ACC112 (cell line): Measurements from ENCODE around the gene GRK5.
"Not testable (repeated sequence)": the region's sequence is repeated elsewhere in the genome, so short reads cannot be mapped to it uniquely, and the experiment has no call there.

Experiments used
- H2AFZ ChIP-seq: fragments of 200-600 bp; sonication (generic); one replicate; pipeline ENCODE4 v1.6.0; 2017; ENCODE audit warnings: antibody characterized with exemption, low read length; ENCODE audit not compliant: unreplicated experiment
- H3K27ac ChIP-seq: fragments of 200-600 bp; sonication (generic); 2 replicates; pipeline ENCODE4 v1.5.1; 2014; ENCODE audit warnings: low read depth, mild to moderate bottlenecking, antibody characterized with exemption, low read length, moderate library complexity
- H3K27me3 ChIP-seq: fragments of 200-600 bp; sonication (generic); 2 replicates; pipeline ENCODE4 v1.6.1; 2014; ENCODE audit warnings: mild to moderate bottlenecking, antibody characterized with exemption, low read length, moderate library complexity, mixed read lengths; ENCODE audit not compliant: insufficient read depth
- H3K36me3 ChIP-seq: fragments of 200-600 bp; sonication (generic); 2 replicates; pipeline ENCODE4 v1.6.1; 2016; ENCODE audit warnings: mild to moderate bottlenecking, antibody characterized with exemption, low read length, moderate library complexity, mixed read lengths; ENCODE audit not compliant: insufficient read depth
- H3K4me1 ChIP-seq: fragments of 200-600 bp; sonication (generic); one replicate; pipeline ENCODE4 v1.6.1; 2016; ENCODE audit warnings: low read length, mixed read lengths; ENCODE audit not compliant: insufficient read depth, unreplicated experiment, control insufficient read depth
- H3K4me3 ChIP-seq: fragments of 200-600 bp; sonication (generic); 2 replicates; pipeline ENCODE4 v1.5.1; 2014; ENCODE audit warnings: mild to moderate bottlenecking, low read depth, low read length
- H3K79me2 ChIP-seq: fragments of 200-600 bp; sonication (generic); one replicate; pipeline ENCODE4 v1.6.0; 2016; ENCODE audit warnings: low read length; ENCODE audit not compliant: control insufficient read depth, unreplicated experiment, insufficient read depth

The GRK5 gene

DNA sequence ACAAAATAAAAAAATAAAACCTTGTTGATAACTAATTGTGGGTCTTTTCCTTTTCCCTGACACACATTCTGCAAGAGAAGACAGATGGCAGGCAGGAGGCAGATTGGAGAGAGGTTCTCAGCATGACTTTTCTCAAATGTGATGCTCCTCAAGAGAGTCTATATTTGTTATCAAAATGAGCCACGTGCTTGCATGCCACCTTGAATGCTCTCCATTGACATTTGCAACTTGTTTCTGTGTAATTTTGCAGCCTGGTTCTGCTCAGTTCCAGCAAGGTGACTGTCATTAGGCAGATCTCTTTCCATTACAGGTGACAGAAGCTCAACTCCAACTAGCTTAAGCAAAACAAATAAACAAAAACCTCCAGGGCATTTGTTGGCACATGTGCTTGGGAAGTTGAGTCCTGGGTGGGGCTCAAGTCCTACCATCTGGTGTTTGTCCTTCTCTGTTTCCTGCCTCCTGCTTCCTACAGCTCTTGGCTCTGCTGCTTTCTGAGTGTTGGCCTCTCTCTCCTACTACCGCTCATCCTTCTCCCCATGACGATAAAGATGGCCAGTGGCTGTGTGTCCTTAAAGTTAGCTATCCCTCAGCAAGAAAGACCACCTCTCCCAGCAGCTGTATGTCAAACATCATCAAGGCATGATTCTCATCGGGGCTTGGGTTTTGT, 56.7 kb downstream of the GRK5 start:
- Histone ChIP-seq H3K36me3 (no peaks in the 10 kb centered on the region), H3K27ac (no peak overlapping the region)

DNA sequence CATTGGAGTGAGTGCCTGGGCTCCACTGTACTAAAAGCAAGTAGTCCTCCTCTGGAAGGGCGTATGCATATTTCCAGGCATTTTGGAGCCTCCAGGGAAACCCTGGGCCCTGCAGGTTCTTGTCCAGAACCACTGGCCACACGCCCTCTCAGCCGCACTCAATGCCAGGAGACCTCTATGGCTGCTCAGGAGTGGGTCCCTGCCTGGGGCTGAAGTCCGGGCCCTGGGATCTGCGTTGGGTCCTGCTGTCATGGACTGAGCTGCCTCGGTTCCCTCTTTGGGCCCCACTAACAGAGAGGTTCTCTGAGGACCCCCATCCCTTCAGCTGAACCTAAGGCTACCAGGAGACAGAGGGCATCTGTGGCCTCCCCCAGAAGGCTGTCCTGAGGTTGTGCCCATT, 58.3 kb downstream of the GRK5 start:
- Histone ChIP-seq H3K27ac (no peak overlapping the region), H3K27me3 (no peaks in the 10 kb centered on the region), H3K4me3 (no peak overlapping the region), H3K79me2 (no peaks in the 10 kb centered on the region), H3K36me3 (no peaks in the 10 kb centered on the region), H2AFZ (no peak overlapping the region), H3K4me1 (peaks cover 13% of the 10 kb centered on the region)

More for the DNA sequence above, 56.7 kb downstream of the GRK5 start:
- Histone ChIP-seq H3K4me3 (no peak overlapping the region), H3K4me1 (peaks cover 4% of the 10 kb centered on the region), H3K79me2 (no peaks in the 10 kb centered on the region), H2AFZ (no peak overlapping the region), H3K27me3 (no peaks in the 10 kb centered on the region)

DNA sequence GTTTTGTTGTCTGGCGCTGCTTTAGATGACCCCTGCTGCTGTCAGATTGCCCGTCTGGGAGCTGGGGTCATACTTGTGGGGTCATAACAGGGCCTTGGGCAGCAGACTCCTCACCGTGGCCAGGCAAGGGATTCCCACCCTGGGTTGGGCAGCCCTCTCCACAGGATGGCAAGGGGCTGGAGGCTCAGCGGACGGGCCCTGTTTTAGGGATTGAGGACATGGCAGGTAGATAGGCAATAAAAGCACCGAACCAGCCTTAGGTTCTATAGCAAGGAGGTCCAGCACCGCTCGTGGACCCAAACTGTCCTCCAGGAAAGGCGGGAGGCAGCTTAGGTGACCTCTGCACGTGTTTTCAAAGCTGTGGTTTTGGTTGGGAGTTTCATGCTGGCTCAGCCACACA, 60.0 kb downstream of the GRK5 start:
- no peaks in the 10 kb centered on the region for H3K79me2 ChIP-seq
- no peak overlapping the region for H2AFZ ChIP-seq
- peaks cover 28% of the 10 kb centered on the region for H3K4me1 ChIP-seq
- H3K27me3 ChIP-seq = no peaks in the 10 kb centered on the region
- no peak overlapping the region for H3K4me3 ChIP-seq
- H3K36me3 ChIP-seq = no peaks in the 10 kb centered on the region
- no peak overlapping the region for H3K27ac ChIP-seq

DNA sequence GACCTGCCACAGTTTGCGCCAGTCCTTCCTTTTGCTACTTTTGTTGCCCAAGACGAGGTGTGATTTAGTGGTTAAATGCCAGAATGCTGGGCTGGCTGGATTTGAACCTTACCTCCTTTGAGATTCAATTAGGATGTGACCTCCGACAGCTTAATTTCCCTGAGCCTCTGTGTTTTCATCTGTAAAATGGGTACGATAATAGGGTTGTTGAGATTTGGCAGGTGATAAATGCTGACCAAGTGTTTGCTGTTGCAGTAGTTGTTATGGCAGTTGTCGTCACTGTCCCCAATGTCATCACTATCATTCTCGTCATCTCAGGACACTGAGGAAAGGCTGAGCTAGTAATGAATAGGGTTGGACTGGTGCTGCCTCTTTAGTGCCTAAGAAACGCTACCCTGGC, 61.1 kb downstream of the GRK5 start:
- H3K79me2 ChIP-seq = no peaks in the 10 kb centered on the region
- H3K27ac ChIP-seq = no peak overlapping the region
- no peak overlapping the region for H3K4me3 ChIP-seq
- no peak overlapping the region for H2AFZ ChIP-seq
- no peaks in the 10 kb centered on the region for H3K27me3 ChIP-seq
- H3K36me3 ChIP-seq = no peaks in the 10 kb centered on the region
- peaks cover 28% of the 10 kb centered on the region for H3K4me1 ChIP-seq

DNA sequence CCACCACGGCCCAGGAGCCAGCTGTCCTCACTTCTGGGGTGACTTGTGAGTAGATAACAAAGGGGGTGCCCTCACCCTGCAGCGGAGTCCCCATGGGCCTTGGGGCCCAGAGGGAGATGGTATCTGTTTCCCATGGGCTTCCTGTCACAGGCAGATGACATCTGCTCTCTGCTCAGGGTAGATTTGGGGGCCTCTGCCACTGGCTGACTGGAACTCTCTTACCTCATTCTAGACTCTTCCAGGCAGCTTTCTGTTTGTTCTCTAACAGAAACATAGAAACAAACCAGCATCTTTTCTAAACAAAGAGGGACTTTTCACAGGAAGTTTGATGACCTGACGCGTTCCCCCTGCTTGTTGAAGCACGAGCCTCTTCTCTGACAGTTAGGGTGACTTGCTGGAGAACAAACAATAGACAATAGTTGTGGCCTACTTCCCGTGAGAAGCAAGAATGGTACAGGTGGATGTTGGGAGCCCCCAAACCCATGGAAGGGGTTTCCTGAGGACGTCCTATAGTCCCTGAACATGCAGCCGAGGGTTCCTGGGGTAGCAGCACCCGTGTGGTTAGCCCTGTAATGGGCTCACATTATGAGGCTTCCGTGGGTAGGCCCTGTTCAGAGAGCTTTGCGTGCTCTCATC, 61.6 kb downstream of the GRK5 start:
- H3K4me1 ChIP-seq = peaks cover 27% of the 10 kb centered on the region
- H3K27ac ChIP-seq = no peak overlapping the region
- no peak overlapping the region for H2AFZ ChIP-seq
- no peak overlapping the region for H3K4me3 ChIP-seq
- H3K27me3 ChIP-seq = no peaks in the 10 kb centered on the region
- H3K79me2 ChIP-seq = no peaks in the 10 kb centered on the region
- no peaks in the 10 kb centered on the region for H3K36me3 ChIP-seq

DNA sequence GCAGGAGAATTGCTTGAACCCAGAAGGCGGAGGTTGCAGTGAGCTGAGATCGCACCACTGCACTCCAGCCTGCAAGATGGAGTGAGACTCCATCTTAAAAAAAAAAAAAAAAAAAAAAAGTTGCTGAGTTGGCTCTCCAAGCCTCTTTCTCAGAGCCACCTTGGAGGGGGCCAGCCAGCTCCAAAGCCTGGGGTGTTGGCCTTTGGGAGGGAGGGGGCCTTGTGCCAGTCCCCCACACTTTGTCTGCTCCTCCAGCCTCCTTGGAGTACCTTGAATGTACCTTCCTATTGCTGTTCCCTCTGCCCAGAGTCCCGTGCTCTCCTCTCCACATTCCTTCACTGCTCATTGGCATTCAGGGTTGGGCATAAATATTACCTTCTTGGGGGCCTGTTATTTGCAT, 62.4 kb downstream of the GRK5 start:
- H3K27ac ChIP-seq = no peak overlapping the region
- H3K27me3 ChIP-seq = no peaks in the 10 kb centered on the region
- no peak overlapping the region for H2AFZ ChIP-seq
- peaks cover 6% of the 10 kb centered on the region for H3K79me2 ChIP-seq
- H3K36me3 ChIP-seq = no peaks in the 10 kb centered on the region
- H3K4me1 ChIP-seq = peaks cover 23% of the 10 kb centered on the region
- H3K4me3 ChIP-seq = no peak overlapping the region

DNA sequence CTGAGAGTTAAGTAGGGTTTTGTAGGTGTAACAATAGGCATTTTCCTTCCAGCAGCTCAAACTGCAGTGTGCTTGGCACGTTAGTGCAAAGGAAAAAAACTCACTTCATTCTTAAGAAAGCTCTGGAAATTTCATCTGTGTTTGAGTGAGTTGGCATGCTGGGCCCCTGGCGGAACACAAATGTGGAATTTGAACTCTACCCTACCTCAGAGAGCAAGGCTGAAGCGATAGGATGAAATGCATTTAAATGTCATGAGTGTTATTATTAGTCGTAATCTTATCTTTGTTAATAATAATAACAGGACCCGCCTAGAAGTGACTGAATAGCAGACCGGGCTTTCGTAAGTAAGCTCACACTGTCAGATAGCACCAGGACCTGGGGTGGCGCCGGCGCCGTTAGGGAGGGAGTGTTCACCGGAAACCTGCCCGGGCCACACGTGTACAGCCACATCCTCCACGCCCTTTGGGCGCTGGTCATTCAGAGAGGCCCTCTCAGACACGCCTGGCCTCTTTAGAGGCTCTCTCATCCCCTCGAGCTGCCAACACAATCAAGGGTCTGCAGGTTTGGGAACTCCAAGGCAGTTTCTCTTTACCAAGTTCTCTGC, 63.5 kb downstream of the GRK5 start:
- Histone ChIP-seq H3K4me1 (peaks cover 34% of the 10 kb centered on the region), H3K27me3 (no peaks in the 10 kb centered on the region), H3K4me3 (peak overlapping the region; percentile 1; the same call in 1 of the 2 replicates), H3K36me3 (no peaks in the 10 kb centered on the region), H3K79me2 (peaks cover 6% of the 10 kb centered on the region), H3K27ac (peak overlapping the region; percentile 42; the same call in 1 of the 2 replicates), H2AFZ (no peak overlapping the region)

DNA sequence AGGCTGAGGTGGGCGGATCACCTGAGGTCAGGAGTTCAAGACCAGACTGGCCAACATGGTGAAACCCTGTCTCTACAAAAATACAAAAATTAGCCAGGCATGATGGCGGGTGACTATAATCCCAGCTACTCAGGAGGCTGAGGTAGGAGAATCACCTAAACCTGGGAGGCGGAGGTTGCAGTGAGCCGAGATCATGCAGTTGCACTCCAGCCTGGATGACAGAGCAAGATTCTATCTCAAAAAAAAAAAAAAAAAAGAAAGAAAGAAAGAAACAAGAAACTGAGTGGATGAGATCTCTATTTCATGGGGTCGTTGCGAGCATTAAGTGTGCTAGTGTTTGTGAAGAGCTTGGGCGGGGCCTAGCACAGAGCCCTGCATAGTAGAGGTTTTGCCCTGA, 65.0 kb downstream of the GRK5 start:
- H2AFZ ChIP-seq, H3K27ac ChIP-seq: not testable (repeated sequence)

DNA sequence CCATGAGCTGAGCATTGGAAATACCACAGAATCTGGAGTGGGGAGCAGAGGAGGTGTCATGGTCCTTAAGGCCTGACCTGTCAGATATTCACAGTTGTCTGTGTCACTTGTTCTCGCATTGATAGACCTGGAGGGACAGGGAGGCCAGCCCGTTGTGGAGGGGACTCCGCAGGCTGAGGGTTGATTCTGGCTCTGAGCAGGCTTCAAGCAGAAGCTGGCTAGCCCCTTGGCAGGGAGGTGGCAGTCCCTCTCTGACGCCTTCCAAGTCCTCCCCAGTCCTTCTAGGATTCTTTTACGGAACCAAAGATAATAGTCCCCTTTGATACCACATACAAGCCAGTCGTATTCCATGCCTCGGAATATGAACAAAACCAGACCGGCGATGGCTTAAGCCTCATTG, 65.4 kb downstream of the GRK5 start:
- Histone ChIP-seq H3K27ac (no peak overlapping the region), H3K4me1 (peaks cover 35% of the 10 kb centered on the region), H3K4me3 (no peak overlapping the region), H3K79me2 (peaks cover 6% of the 10 kb centered on the region), H3K27me3 (no peaks in the 10 kb centered on the region), H2AFZ (no peak overlapping the region), H3K36me3 (no peaks in the 10 kb centered on the region)

More for the DNA sequence above, 65.0 kb downstream of the GRK5 start:
- not testable (repeated sequence) for H3K79me2 ChIP-seq, H3K36me3 ChIP-seq, H3K27me3 ChIP-seq, H3K4me3 ChIP-seq
- peaks cover 35% of the 10 kb centered on the region for H3K4me1 ChIP-seq

DNA sequence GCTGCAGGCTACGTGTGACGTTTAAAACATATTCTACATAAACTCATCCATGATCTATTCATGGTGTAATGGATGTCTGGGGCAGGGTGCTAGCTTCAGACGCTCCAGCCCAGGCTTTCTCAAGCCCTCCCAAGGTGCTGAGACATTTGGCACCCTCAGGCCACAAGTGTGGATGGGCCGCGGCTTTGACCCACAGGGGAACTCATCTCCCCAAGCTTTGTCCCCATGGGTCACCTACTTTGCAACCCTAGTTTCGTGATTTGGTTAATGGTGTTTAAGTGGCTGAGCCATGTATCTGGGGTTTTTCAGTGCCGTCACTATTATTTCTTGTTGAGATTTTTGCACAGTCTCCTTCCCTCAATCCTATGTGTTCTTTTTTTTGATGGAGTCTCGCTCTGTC, 66.0 kb downstream of the GRK5 start:
- peaks cover 6% of the 10 kb centered on the region for H3K79me2 ChIP-seq

DNA sequence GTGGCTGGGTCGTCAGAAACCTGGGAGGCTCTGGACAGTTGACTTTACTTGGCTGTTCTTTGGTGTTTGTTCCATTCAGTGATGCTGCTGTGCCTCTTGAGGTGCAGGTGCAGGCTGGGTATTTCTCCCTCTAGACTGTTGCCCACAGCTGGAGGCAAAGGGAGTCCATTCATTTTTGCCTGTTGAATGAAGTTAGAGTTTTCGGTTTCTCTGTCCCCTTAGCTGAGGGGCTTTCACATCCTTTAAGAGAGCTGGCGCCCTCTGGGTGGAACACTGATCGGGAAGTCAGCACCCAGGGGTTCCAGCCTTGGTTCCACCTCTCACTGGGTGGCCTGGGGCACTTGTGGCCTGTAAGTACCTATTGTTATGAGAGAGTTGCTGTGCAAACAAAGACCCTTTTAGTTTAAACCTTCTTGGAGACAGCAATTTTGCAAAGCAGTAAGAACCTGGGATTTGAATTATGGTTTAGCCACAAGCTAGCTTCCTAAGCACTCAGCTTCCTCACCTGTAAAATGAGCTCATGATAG, 67.2 kb downstream of the GRK5 start:
- Histone ChIP-seq H3K79me2 (peaks cover 6% of the 10 kb centered on the region), H3K4me1 (peaks cover 35% of the 10 kb centered on the region), H2AFZ (no peak overlapping the region), H3K4me3 (no peak overlapping the region), H3K36me3 (no peaks in the 10 kb centered on the region), H3K27ac (no peak overlapping the region), H3K27me3 (no peaks in the 10 kb centered on the region)

More for the DNA sequence above, 66.0 kb downstream of the GRK5 start:
- Histone ChIP-seq H3K4me1 (peaks cover 35% of the 10 kb centered on the region), H3K27me3 (no peaks in the 10 kb centered on the region), H3K27ac (no peak overlapping the region), H3K36me3 (no peaks in the 10 kb centered on the region), H3K4me3 (no peak overlapping the region), H2AFZ (no peak overlapping the region)
